ENCODE data around the gene SEMA6B.

SEMA6B gene

GRCh38 chr19:4550479-4551050 is 8.9 kb downstream of the SEMA6B start:
- CTCF ChIA-PET: no interaction called here
- no peak for TF ChIP-seq CTCF (conservative IDR thresholded peaks at IDR 0.05; ENCODE audit: low read depth)
- POLR2A ChIA-PET (ENCODE audit: low non-redundant PET): no interaction called here
- H3K27ac ChIP-seq: no peak overlapping the region
- no peak for DNase-seq (ENCODE audit: low spot score)

- no peak overlapping the region for H3K27ac ChIP-seq
- POLR2A ChIA-PET (ENCODE audit: low non-redundant PET): no interaction called here
- no peak for TF ChIP-seq CTCF (conservative IDR thresholded peaks at IDR 0.05; ENCODE audit: low read depth)
- no peak for DNase-seq (ENCODE audit: low spot score)
- CTCF ChIA-PET: no interaction called here
Measured at GRCh38 chr19:4550018-4550417, 9.5 kb downstream of the SEMA6B start.

DNA sequence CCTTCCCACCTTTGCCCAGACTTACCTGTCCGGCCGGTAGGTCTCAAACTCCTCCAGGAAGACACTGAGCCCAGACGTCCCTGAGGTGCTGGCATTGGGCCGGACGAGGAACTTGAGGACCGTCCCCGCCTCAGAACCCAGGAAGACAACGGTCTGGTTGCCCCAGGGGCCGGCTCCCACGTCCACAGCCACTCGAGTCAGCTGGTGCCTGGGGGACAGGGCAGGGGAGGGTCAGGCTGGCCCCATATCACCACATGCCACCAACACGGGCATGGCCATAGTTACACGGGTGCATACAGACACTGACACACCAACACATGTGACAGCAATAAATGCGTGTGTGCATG is 11.3 kb downstream of the SEMA6B start:
- TF ChIP-seq CTCF (conservative IDR thresholded peaks at IDR 0.05; ENCODE audit: low read depth): no peak
- ChIA-PET CTCF (interaction anchor here (0.7 to 1.9 kb wide), 4 partner anchors 11 to 151 kb away, joined by 3 to 11 read pairs (median 4); partner anchors contain the start of gene SEMA6B), POLR2A (ENCODE audit: low non-redundant PET) (no interaction called here)
- no peak overlapping the region for H3K27ac ChIP-seq
- DNase-seq (ENCODE audit: low spot score): no peak

DNA sequence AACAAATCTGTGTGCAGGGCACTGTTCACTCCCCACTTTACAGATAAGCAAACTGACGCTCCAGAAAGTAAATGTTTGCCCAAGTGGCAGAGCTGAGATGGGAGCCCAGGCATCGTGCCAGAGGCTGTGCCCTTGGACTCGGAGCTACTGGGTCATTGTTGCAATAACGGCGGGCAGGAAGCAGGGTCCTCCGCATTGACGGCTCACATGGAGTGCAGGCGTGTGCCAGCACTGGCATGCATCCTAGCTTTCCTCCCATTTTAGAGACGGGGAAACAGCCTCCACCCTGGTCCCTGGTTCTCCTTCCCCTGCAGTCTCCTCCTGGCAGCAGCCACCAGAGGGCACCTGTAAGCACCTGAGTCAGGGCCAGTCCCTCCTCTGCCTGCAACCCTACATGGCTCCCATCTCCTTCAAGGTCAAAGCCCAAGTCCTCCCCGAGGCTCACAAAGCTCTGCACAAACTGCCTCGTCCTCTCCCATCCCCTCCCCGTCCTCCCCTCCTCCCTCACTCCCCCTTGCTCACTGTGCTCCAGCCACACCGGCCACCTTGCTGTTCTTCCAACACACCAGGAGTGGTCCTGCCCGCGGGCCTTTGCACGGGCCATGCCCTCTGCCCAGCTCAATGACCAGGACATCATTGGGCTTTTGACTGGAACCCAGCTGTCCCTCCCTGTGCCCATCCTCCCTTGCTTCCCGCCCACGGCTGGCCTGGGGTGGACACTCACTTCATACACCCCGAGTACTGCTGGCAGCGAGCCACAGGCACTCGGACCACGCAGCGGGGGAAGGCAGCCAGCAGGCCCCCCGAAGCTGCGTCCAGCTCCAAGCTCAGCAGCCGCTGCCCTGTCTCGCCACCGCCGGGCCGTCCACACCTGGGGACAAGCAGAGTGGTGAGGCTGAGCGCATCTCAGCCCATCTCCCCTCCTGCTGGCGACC is 11.9 kb downstream of the SEMA6B start:
- POLR2A ChIA-PET (ENCODE audit: low non-redundant PET): no interaction called here
- peak; percentile 27; the same call in 1 of the 2 replicates for TF ChIP-seq CTCF (conservative IDR thresholded peaks at IDR 0.05; ENCODE audit: low read depth)
- CTCF ChIA-PET: interaction anchor here (0.6 to 1.9 kb wide), 10 partner anchors 9 to 151 kb away, joined by 3 to 11 read pairs (median 3); partner anchors contain the start of gene SEMA6B
- DNase-seq (ENCODE audit: low spot score): no peak
- H3K27ac ChIP-seq: no peak overlapping the region

GRCh38 chr19:4543842-4544647 is 15.4 kb downstream of the SEMA6B start:
- CTCF ChIA-PET: interaction anchor here (1.6 kb wide), 1 partner anchor 11 kb away, joined by 6 read pairs; no protein-coding TSS in a partner anchor
- no peak for TF ChIP-seq CTCF (conservative IDR thresholded peaks at IDR 0.05; ENCODE audit: low read depth)
- no peak overlapping the region for H3K27ac ChIP-seq
- DNase-seq (ENCODE audit: low spot score): no peak
- POLR2A ChIA-PET (ENCODE audit: low non-redundant PET): no interaction called here
